ENCODE measurements around the gene KIAA0753. TPM values are rescaled to one million over a fixed set of nuclear protein-coding genes. Genes with fewer than 3 reads are reported as not detected.

Gene KIAA0753
- total and polyA plus RNA-seq, 3 experiments from 2014 or later: 1.8 to 20.8 (median 18.6) TPM

DNA sequence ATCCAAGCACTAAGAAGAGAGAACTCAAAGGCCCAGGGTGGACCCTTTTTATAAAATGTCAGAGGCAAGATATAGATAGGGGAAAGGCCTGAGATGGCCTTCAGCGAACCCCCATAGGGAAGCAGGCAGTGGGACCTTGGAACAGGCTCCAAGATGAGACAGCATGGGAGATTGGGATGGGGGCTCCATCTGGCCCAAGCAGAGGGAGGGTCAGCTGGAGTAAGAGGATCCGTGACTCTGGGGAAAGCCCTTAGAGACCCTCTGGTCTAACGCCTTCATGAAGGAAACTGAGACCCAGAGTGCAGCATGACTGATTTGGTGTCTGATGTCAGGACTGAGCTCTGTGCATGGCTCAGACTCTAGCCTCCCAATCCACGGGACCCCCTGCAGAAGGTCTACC, 41.8 kb upstream of the KIAA0753 start:
- ChIA-PET CTCF (interaction anchor here (1.0 kb wide), 1 partner anchor 16 kb away, joined by 4 read pairs; no protein-coding TSS in a partner anchor), POLR2A (no interaction called here)
- H3K4me1 ChIP-seq (ENCODE audit: insufficient read depth, low read length): peaks cover 7% of the 10 kb centered on the region
- H3K4me1 Mint-ChIP-seq: peaks cover 4 to 11% (median 6%) of the 10 kb centered on the region in 3 donors
- peaks cover 0 to 5% (median 0%) of the 10 kb centered on the region in 3 donors for H3K36me3 Mint-ChIP-seq
- no peak overlapping the region for H3K27ac ChIP-seq (ENCODE audit: low read depth, low read length)
- no peak for DNase-seq
- peaks cover 33 to 79% of the 10 kb centered on the region in 2 donors for H3K27me3 Mint-ChIP-seq
- H3K27ac Mint-ChIP-seq: peak overlapping the region in 1 of 8 donors; percentile 34
- no peaks in the 10 kb centered on the region for H3K9me3 ChIP-seq (ENCODE audit: low read length)
- peaks cover 7% of the 10 kb centered on the region for H3K27me3 ChIP-seq (ENCODE audit: insufficient read depth, low read length, poor library complexity, severe bottlenecking)
- no peaks in the 10 kb centered on the region for H3K36me3 ChIP-seq (ENCODE audit: insufficient read depth, low read length)
- H3K4me3 Mint-ChIP-seq: no peak overlapping the region
- H3K4me3 ChIP-seq (ENCODE audit: low read length): no peak overlapping the region
- H3K9me3 Mint-ChIP-seq: no peaks in the 10 kb centered on the region

DNA sequence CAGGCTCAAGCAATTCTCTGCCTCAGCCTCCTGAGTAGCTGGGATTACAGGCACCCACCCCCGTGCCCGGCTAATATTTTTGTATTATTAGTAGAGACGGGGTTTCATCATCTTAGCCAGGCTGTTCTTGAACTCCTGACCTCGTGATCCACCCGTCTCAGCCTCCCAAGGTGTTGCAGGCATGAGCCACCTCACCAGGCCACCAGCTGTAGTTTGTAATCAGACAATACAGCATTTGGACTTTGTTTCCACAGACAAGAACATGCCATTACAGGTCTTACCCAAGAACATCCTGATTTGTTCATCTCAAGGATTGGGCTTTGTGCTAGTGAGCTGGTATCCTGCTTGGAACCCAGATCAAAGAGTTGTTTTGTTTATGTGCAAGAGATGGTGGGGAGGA, 41.2 kb upstream of the KIAA0753 start:
- Histone ChIP-seq H3K4me3 (ENCODE audit: low read length) (no peak overlapping the region), H3K4me1 (ENCODE audit: insufficient read depth, low read length) (peaks cover 9% of the 10 kb centered on the region), H3K9me3 (ENCODE audit: low read length) (no peaks in the 10 kb centered on the region), H3K36me3 (ENCODE audit: insufficient read depth, low read length) (no peaks in the 10 kb centered on the region), H3K27ac (ENCODE audit: low read depth, low read length) (no peak overlapping the region), H3K27me3 (ENCODE audit: insufficient read depth, low read length, poor library complexity, severe bottlenecking) (peaks cover 7% of the 10 kb centered on the region)
- Mint-ChIP-seq H3K27me3 (peaks cover 28 to 72% of the 10 kb centered on the region in 2 donors), H3K27ac (no peak overlapping the region), H3K9me3 (no peaks in the 10 kb centered on the region), H3K4me1 (peaks cover 4 to 13% (median 8%) of the 10 kb centered on the region in 3 donors), H3K4me3 (no peak overlapping the region), H3K36me3 (peaks cover 0 to 5% (median 0%) of the 10 kb centered on the region in 3 donors)
- ChIA-PET POLR2A (no interaction called here), CTCF (no interaction called here)
- no peak for DNase-seq

- no peak overlapping the region for H3K4me3 ChIP-seq (ENCODE audit: low read length)
- no peak overlapping the region for H3K27ac ChIP-seq (ENCODE audit: low read depth, low read length)
- H3K27ac Mint-ChIP-seq: no peak overlapping the region
- no peaks in the 10 kb centered on the region for H3K36me3 ChIP-seq (ENCODE audit: insufficient read depth, low read length)
- POLR2A ChIA-PET: no interaction called here
- CTCF ChIA-PET: no interaction called here
- no peaks in the 10 kb centered on the region for H3K9me3 ChIP-seq (ENCODE audit: low read length)
- H3K27me3 ChIP-seq (ENCODE audit: insufficient read depth, low read length, poor library complexity, severe bottlenecking): peaks cover 7% of the 10 kb centered on the region
- H3K4me1 ChIP-seq (ENCODE audit: insufficient read depth, low read length): peaks cover 9% of the 10 kb centered on the region
- DNase-seq: no peak
- no peak overlapping the region for H3K4me3 Mint-ChIP-seq
- peaks cover 4 to 13% (median 8%) of the 10 kb centered on the region in 3 donors for H3K4me1 Mint-ChIP-seq
- H3K9me3 Mint-ChIP-seq: no peaks in the 10 kb centered on the region
- H3K27me3 Mint-ChIP-seq: peaks cover 26 to 70% of the 10 kb centered on the region in 2 donors
- H3K36me3 Mint-ChIP-seq: peaks cover 0 to 5% (median 0%) of the 10 kb centered on the region in 3 donors
These were observed 40.7 kb upstream of the KIAA0753 start for GRCh38 chr17:6681176-6681575.

DNA sequence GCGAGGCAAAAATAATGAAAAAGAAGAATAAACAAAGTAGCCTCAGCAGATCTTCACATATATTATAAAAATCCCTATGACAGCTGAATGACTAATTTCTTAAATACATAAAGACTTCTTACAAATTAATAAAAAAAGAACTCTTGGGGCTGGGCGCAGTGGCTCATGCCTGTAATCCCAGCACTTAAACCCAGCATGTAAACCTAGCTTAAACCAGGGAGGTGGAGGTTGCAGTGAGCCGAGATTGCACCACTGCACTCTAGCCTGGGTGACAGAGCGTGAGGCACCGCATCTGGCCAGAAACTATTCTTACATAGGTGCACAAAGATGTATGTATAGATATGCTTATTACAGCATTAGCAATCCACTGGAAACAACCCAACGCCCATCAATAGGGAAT, 38.7 kb upstream of the KIAA0753 start:
- H3K4me1 Mint-ChIP-seq: peaks cover 4 to 13% (median 8%) of the 10 kb centered on the region in 3 donors
- Histone ChIP-seq H3K4me3 (ENCODE audit: low read length) (no peak overlapping the region), H3K27ac (ENCODE audit: low read depth, low read length) (no peak overlapping the region), H3K27me3 (ENCODE audit: insufficient read depth, low read length, poor library complexity, severe bottlenecking) (peaks cover 7% of the 10 kb centered on the region), H3K4me1 (ENCODE audit: insufficient read depth, low read length) (peaks cover 9% of the 10 kb centered on the region), H3K36me3 (ENCODE audit: insufficient read depth, low read length) (no peaks in the 10 kb centered on the region), H3K9me3 (ENCODE audit: low read length) (no peaks in the 10 kb centered on the region)
- ChIA-PET POLR2A (no interaction called here), CTCF (no interaction called here)
- no peak overlapping the region for H3K4me3 Mint-ChIP-seq
- no peak for DNase-seq
- peaks cover 0 to 5% (median 0%) of the 10 kb centered on the region in 3 donors for H3K36me3 Mint-ChIP-seq
- no peaks in the 10 kb centered on the region for H3K9me3 Mint-ChIP-seq
- H3K27ac Mint-ChIP-seq: no peak overlapping the region
- H3K27me3 Mint-ChIP-seq: peaks cover 23 to 53% of the 10 kb centered on the region in 2 donors

DNA sequence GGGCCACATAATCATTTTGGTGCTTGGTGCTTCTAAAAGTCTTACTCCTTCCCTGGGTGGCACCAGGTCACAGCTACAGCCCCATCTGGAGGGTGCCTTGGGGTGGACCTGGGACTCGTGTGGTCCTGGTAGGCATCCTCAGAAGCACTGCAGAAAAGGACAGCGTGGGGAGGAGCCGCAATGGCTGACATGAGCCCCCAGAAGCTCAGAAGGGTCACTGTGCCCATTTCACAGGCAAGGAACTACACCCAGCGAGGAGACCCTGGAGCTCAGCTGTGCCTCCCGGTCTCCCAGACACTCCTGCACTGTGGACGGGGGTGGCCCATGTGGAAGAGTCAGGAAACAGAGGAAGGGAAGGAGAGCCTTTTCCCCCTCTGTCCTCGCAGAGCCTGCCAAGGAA, 37.4 kb upstream of the KIAA0753 start:
- H3K9me3 ChIP-seq (ENCODE audit: low read length): no peaks in the 10 kb centered on the region
- H3K4me3 ChIP-seq (ENCODE audit: low read length): no peak overlapping the region
- no peak overlapping the region for H3K27ac Mint-ChIP-seq
- no peak for DNase-seq
- H3K36me3 Mint-ChIP-seq: no peaks in the 10 kb centered on the region
- peaks cover 7% of the 10 kb centered on the region for H3K27me3 ChIP-seq (ENCODE audit: insufficient read depth, low read length, poor library complexity, severe bottlenecking)
- H3K36me3 ChIP-seq (ENCODE audit: insufficient read depth, low read length): no peaks in the 10 kb centered on the region
- H3K9me3 Mint-ChIP-seq: no peaks in the 10 kb centered on the region
- H3K4me1 ChIP-seq (ENCODE audit: insufficient read depth, low read length): peaks cover 9% of the 10 kb centered on the region
- peaks cover 23 to 43% of the 10 kb centered on the region in 2 donors for H3K27me3 Mint-ChIP-seq
- ChIA-PET CTCF (no interaction called here), POLR2A (no interaction called here)
- no peak overlapping the region for H3K27ac ChIP-seq (ENCODE audit: low read depth, low read length)
- H3K4me3 Mint-ChIP-seq: no peak overlapping the region
- peaks cover 4 to 13% (median 8%) of the 10 kb centered on the region in 3 donors for H3K4me1 Mint-ChIP-seq

GRCh38 chr17:6677158-6677831, 36.8 kb upstream of the KIAA0753 start:
- Mint-ChIP-seq H3K27me3 (peaks cover 23 to 36% of the 10 kb centered on the region in 2 donors), H3K27ac (peak overlapping the region in 1 of 8 donors; percentile 15), H3K4me3 (no peak overlapping the region), H3K4me1 (peaks cover 4 to 13% (median 8%) of the 10 kb centered on the region in 3 donors), H3K9me3 (no peaks in the 10 kb centered on the region), H3K36me3 (no peaks in the 10 kb centered on the region)
- Histone ChIP-seq H3K4me1 (ENCODE audit: insufficient read depth, low read length) (peaks cover 9% of the 10 kb centered on the region), H3K9me3 (ENCODE audit: low read length) (no peaks in the 10 kb centered on the region), H3K4me3 (ENCODE audit: low read length) (no peak overlapping the region), H3K27ac (ENCODE audit: low read depth, low read length) (no peak overlapping the region), H3K36me3 (ENCODE audit: insufficient read depth, low read length) (no peaks in the 10 kb centered on the region), H3K27me3 (ENCODE audit: insufficient read depth, low read length, poor library complexity, severe bottlenecking) (peaks cover 7% of the 10 kb centered on the region)
- DNase-seq: no peak
- CTCF ChIA-PET: interaction anchor here (1.0 kb wide), 1 partner anchor 10 kb away, joined by 3 read pairs; no protein-coding TSS in a partner anchor
- POLR2A ChIA-PET: no interaction called here

DNA sequence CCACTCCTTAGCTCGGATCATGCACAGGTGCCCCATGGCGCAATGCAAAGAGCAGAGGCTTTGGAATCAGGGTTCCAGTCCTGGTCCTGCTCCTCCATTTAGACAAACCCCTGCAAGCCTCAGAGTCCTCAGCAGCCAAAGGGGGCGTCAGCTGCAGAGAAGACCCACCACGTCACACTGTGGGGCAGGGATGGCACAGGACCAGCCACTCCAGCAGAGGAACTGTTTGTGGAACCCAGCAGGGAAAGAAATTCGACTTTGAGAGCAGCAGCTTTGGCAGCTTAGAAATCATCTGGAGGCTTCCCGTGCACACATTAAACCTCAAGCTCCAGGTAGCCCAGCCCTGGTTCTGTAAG, 36.3 kb upstream of the KIAA0753 start:
- no peaks in the 10 kb centered on the region for H3K9me3 ChIP-seq (ENCODE audit: low read length)
- Mint-ChIP-seq H3K4me3 (no peak overlapping the region), H3K36me3 (no peaks in the 10 kb centered on the region), H3K27me3 (peaks cover 21 to 31% of the 10 kb centered on the region in 2 donors), H3K9me3 (no peaks in the 10 kb centered on the region), H3K27ac (no peak overlapping the region), H3K4me1 (peaks cover 4 to 13% (median 8%) of the 10 kb centered on the region in 3 donors)
- DNase-seq: no peak
- peaks cover 7% of the 10 kb centered on the region for H3K27me3 ChIP-seq (ENCODE audit: insufficient read depth, low read length, poor library complexity, severe bottlenecking)
- no peak overlapping the region for H3K4me3 ChIP-seq (ENCODE audit: low read length)
- ChIA-PET CTCF (interaction anchor here (1.0 kb wide), 1 partner anchor 10 kb away, joined by 3 read pairs; no protein-coding TSS in a partner anchor), POLR2A (no interaction called here)
- H3K27ac ChIP-seq (ENCODE audit: low read depth, low read length): no peak overlapping the region
- H3K36me3 ChIP-seq (ENCODE audit: insufficient read depth, low read length): no peaks in the 10 kb centered on the region
- peaks cover 9% of the 10 kb centered on the region for H3K4me1 ChIP-seq (ENCODE audit: insufficient read depth, low read length)

- CTCF ChIA-PET: no interaction called here
These were observed 34.8 kb upstream of the KIAA0753 start for GRCh38 chr17:6675201-6675825.

More at GRCh38 chr17:6675201-6675825, 34.8 kb upstream of the KIAA0753 start:
- Mint-ChIP-seq H3K27ac (no peak overlapping the region), H3K4me3 (no peak overlapping the region), H3K27me3 (peaks cover 15 to 20% of the 10 kb centered on the region in 2 donors), H3K36me3 (no peaks in the 10 kb centered on the region), H3K9me3 (no peaks in the 10 kb centered on the region), H3K4me1 (peaks cover 4 to 13% (median 8%) of the 10 kb centered on the region in 3 donors)
- no peak for DNase-seq
- H3K27ac ChIP-seq (ENCODE audit: low read depth, low read length): no peak overlapping the region
- H3K27me3 ChIP-seq (ENCODE audit: insufficient read depth, low read length, poor library complexity, severe bottlenecking): peaks cover 7% of the 10 kb centered on the region
- no peaks in the 10 kb centered on the region for H3K9me3 ChIP-seq (ENCODE audit: low read length)
- POLR2A ChIA-PET: no interaction called here
- H3K36me3 ChIP-seq (ENCODE audit: insufficient read depth, low read length): no peaks in the 10 kb centered on the region
- H3K4me1 ChIP-seq (ENCODE audit: insufficient read depth, low read length): peaks cover 9% of the 10 kb centered on the region
- no peak overlapping the region for H3K4me3 ChIP-seq (ENCODE audit: low read length)

All from CD8-positive, alpha-beta memory T cell (primary cell).